Measurements from ENCODE around the gene TOPBP1. TPM values are rescaled to one million over a fixed set of nuclear protein-coding genes. Genes with fewer than 3 reads are reported as not detected.

TOPBP1 gene
- total and polyA plus RNA-seq, 2 donors (not counting 3 experiments of a cell fraction or from before 2014, with no cell fraction given) = 23.3 to 42.2 TPM

DNA sequence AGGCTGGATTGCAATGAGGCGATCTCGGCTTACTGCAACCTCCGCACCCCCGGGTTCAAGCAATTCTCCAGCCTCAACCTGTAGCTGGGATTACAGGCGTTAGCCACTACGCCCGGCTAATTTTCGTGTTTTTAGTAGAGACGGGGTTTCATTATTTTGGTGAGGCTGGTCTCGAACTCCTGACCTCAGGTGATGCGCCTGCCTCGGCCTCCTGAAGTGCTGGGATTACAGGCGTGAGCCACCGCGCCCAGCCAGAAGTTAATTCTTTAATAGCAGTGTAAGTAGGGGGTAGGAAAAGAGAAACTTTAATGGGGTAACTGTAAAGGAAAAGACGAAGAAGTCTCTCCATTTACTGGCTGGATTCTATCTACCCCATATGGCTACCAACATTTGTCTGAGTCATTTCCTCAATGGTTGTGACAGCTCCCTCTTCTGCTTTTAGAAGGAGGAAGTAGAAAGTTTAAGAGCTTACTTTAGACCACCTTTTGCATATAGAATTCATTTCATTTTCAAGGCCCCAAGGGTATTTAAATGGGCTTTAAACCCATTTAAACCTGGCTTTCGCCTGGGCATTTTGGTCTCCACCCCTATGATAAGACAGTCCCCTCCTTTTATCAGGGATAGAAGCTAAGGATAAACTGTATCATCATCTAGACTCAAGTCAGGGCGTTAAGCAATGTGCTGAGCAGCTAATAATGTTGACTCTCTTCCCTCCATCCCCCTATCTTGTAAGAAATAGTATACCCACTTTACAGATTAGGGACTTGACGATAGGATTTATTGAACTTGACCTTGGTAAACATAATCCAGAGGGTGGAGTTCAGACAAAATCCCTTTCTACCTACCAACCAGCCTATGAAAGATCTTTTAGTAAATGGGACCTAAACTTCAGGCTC is 89.3 kb downstream of the TOPBP1 start:
- ChIA-PET CTCF (interaction anchor here (0.7 to 13.8 kb wide), 13 partner anchors 10 to 841 kb away, joined by 3 to 224 read pairs (median 3); no protein-coding TSS in a partner anchor), POLR2A (interaction anchor here (1.0 to 1.5 kb wide), 7 partner anchors 9 to 83 kb away, joined by 3 to 6 read pairs (median 4); no protein-coding TSS in a partner anchor)
- H3K79me2 ChIP-seq (ENCODE audit: control insufficient read depth, insufficient read depth, low read length) = peaks cover 35% of the 10 kb centered on the region
- H3K9me3 ChIP-seq (replicated peaks; ENCODE audit: control insufficient read depth, insufficient read depth, low read length) = no peaks in the 10 kb centered on the region
- TF ChIP-seq POLR2AphosphoS5 (IDR thresholded peaks at IDR 0.05; ENCODE audit: insufficient read depth, low read depth, low read length) (no peak), GATA2 (IDR thresholded peaks at IDR 0.05; ENCODE audit: insufficient read depth, insufficient read length, low read depth, low read length) (no peak), JUN (IDR thresholded peaks at IDR 0.05; ENCODE audit: borderline replicate concordance, insufficient read depth, insufficient read length, low read depth) (peak; percentile 44), POLR2A (IDR thresholded peaks at IDR 0.05; ENCODE audit: low read depth, low read length) (no peak), FOS (IDR thresholded peaks at IDR 0.05; ENCODE audit: borderline replicate concordance, insufficient read depth, low read length) (peak; percentile 49), MYC (IDR thresholded peaks at IDR 0.05; ENCODE audit: low read depth, low read length) (no peak), EZH2 (IDR thresholded peaks at IDR 0.05; ENCODE audit: borderline replicate concordance, low read depth, low read length, severe bottlenecking) (no peak)
- TF ChIP-seq, protein P1, sequence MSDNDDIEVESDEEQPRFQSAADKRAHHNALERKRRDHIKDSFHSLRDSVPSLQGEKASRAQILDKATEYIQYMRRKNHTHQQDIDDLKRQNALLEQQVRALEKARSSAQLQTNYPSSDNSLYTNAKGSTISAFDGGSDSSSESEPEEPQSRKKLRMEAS (IDR thresholded peaks at IDR 0.05; ENCODE audit: insufficient read depth, insufficient read length) = no peak
- TF ChIP-seq, protein P2, sequence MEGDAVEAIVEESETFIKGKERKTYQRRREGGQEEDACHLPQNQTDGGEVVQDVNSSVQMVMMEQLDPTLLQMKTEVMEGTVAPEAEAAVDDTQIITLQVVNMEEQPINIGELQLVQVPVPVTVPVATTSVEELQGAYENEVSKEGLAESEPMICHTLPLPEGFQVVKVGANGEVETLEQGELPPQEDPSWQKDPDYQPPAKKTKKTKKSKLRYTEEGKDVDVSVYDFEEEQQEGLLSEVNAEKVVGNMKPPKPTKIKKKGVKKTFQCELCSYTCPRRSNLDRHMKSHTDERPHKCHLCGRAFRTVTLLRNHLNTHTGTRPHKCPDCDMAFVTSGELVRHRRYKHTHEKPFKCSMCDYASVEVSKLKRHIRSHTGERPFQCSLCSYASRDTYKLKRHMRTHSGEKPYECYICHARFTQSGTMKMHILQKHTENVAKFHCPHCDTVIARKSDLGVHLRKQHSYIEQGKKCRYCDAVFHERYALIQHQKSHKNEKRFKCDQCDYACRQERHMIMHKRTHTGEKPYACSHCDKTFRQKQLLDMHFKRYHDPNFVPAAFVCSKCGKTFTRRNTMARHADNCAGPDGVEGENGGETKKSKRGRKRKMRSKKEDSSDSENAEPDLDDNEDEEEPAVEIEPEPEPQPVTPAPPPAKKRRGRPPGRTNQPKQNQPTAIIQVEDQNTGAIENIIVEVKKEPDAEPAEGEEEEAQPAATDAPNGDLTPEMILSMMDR (IDR thresholded peaks at IDR 0.05; ENCODE audit: extremely low read depth in 1 of 2, insufficient read depth in 1 of 2, low read depth in 1 of 2, low read length in 2 of 2) = no peak
- TSS peak; percentile 97 for BruUV-seq (replicated peaks)
- H2AFZ ChIP-seq (ENCODE audit: low read depth, low read length) = peak overlapping the region; percentile 1
- H3K27me3 ChIP-seq (ENCODE audit: control insufficient read depth in 2 of 2, insufficient read depth in 2 of 2, low read length in 2 of 2) = no peaks in the 10 kb centered on the region
- DNase-seq (ENCODE audit: low read depth, low spot score) (no peak), FAIRE-seq (peak; percentile 59)
- peak overlapping the region in 1 of 3 experiments; percentile 5 for H3K4me3 ChIP-seq (replicated peaks in 1 of 3; ENCODE audit: insufficient read depth in 1 of 3, low read depth in 1 of 3, low read length in 3 of 3)
- no peaks in the 10 kb centered on the region for H3K9me1 ChIP-seq (replicated peaks; ENCODE audit: control insufficient read depth, extremely low read depth, insufficient read depth, low read length)
- intact Hi-C loops (cut with micrococcal nuclease) = loop anchor here (1.0 to 10.0 kb wide), 8 partner anchors 40 to 915 kb away; partner anchors contain the start of genes ANAPC13, CEP63, NPHP3 and SRPRB
- peaks cover 0 to 7% of the 10 kb centered on the region in 2 experiments for H3K36me3 ChIP-seq (ENCODE audit: control insufficient read depth in 2 of 2, extremely low read depth in 1 of 2, insufficient read depth in 2 of 2, low read length in 2 of 2)
- dilution Hi-C loops (cut with MboI; ENCODE audit: extremely low pct_ligation_motif_present, low sequenced_read_pairs) = no loop called here
- peaks cover 4% of the 10 kb centered on the region for H4K20me1 ChIP-seq (replicated peaks; ENCODE audit: control insufficient read depth, extremely low read depth, insufficient read depth, low read length)
- H3K4me1 ChIP-seq (ENCODE audit: control insufficient read depth, extremely low read depth, insufficient read depth, low read length) = peaks cover 63% of the 10 kb centered on the region
- H3K9ac ChIP-seq (replicated peaks; ENCODE audit: extremely low read depth, insufficient read depth, low read length) = peak overlapping the region; percentile 64
- H3K4me2 ChIP-seq (ENCODE audit: insufficient read depth, low read length) = peak overlapping the region; percentile 68
- H3K27ac ChIP-seq (ENCODE audit: insufficient read depth, low read depth, low read length) = peak overlapping the region; percentile 70
